ENCODE data around the gene EML6. TPM values are rescaled to one million over a fixed set of nuclear protein-coding genes. Genes with fewer than 3 reads are reported as not detected.

EML6 gene
- total and polyA plus RNA-seq, 2 donors (not counting 1 experiment from before 2014, with no cell fraction given) = 0.34 to 1.3 TPM

- H3K79me2 ChIP-seq (ENCODE audit: control insufficient read depth, insufficient read depth, low read length) = peaks cover 16% of the 10 kb centered on the region
- DNase-seq (ENCODE audit: low read depth in 2 of 2) = no peak
- H3K36me3 ChIP-seq (ENCODE audit: control insufficient read depth, insufficient read depth, low read length) = peaks cover 13% of the 10 kb centered on the region
- no peak overlapping the region for H3K4me2 ChIP-seq (ENCODE audit: extremely low read depth, insufficient read depth, low read length)
- no peaks in the 10 kb centered on the region for H3K4me1 ChIP-seq (ENCODE audit: control insufficient read depth, extremely low read depth, insufficient read depth, low read length)
- H3K9me3 ChIP-seq (ENCODE audit: control insufficient read depth, insufficient read depth, low read depth, low read length) = no peaks in the 10 kb centered on the region
- TF ChIP-seq CTCF (conservative IDR thresholded peaks at IDR 0.05 in 1 of 2, IDR thresholded peaks at IDR 0.05 in 1 of 2; ENCODE audit: low read depth in 1 of 2, low read length in 2 of 2) (no peak), EZH2 (IDR thresholded peaks at IDR 0.05; ENCODE audit: low read length, missing control alignments) (no peak)
- no peak overlapping the region for H2AFZ ChIP-seq (ENCODE audit: low read length)
- H3K27me3 ChIP-seq (ENCODE audit: control insufficient read depth, insufficient read depth, low read length) = no peaks in the 10 kb centered on the region
- no peaks in the 10 kb centered on the region for H4K20me1 ChIP-seq (ENCODE audit: control insufficient read depth, extremely low read depth, insufficient read depth, low read length)
- no peak overlapping the region for H3K27ac ChIP-seq (ENCODE audit: insufficient read depth, low read length)
- no peak overlapping the region for H3K9ac ChIP-seq (ENCODE audit: insufficient read depth, low read length)
- H3K4me3 ChIP-seq (replicated peaks in 1 of 4; ENCODE audit: control extremely low read depth in 1 of 4, insufficient read depth in 1 of 4, low read depth in 3 of 4, low read length in 4 of 4) = no peak overlapping the region
These were observed 243.8 kb downstream of the EML6 start for GRCh38 chr2:54967269-54967668.

GRCh38 chr2:54967759-54968365 is 244.4 kb downstream of the EML6 start:
- H3K9me3 ChIP-seq (ENCODE audit: control insufficient read depth, insufficient read depth, low read depth, low read length) = no peaks in the 10 kb centered on the region
- no peaks in the 10 kb centered on the region for H4K20me1 ChIP-seq (ENCODE audit: control insufficient read depth, extremely low read depth, insufficient read depth, low read length)
- TF ChIP-seq CTCF (conservative IDR thresholded peaks at IDR 0.05 in 1 of 2, IDR thresholded peaks at IDR 0.05 in 1 of 2; ENCODE audit: low read depth in 1 of 2, low read length in 2 of 2) (no peak), EZH2 (IDR thresholded peaks at IDR 0.05; ENCODE audit: low read length, missing control alignments) (no peak)
- no peak overlapping the region for H2AFZ ChIP-seq (ENCODE audit: low read length)
- H3K27ac ChIP-seq (ENCODE audit: insufficient read depth, low read length) = no peak overlapping the region
- no peaks in the 10 kb centered on the region for H3K4me1 ChIP-seq (ENCODE audit: control insufficient read depth, extremely low read depth, insufficient read depth, low read length)
- H3K36me3 ChIP-seq (ENCODE audit: control insufficient read depth, insufficient read depth, low read length) = peaks cover 14% of the 10 kb centered on the region
- DNase-seq (ENCODE audit: low read depth in 2 of 2) = no peak
- H3K27me3 ChIP-seq (ENCODE audit: control insufficient read depth, insufficient read depth, low read length) = no peaks in the 10 kb centered on the region
- H3K4me3 ChIP-seq (replicated peaks in 1 of 4; ENCODE audit: control extremely low read depth in 1 of 4, insufficient read depth in 1 of 4, low read depth in 3 of 4, low read length in 4 of 4) = no peak overlapping the region
- H3K79me2 ChIP-seq (ENCODE audit: control insufficient read depth, insufficient read depth, low read length) = peaks cover 22% of the 10 kb centered on the region
- H3K9ac ChIP-seq (ENCODE audit: insufficient read depth, low read length) = no peak overlapping the region
- H3K4me2 ChIP-seq (ENCODE audit: extremely low read depth, insufficient read depth, low read length) = no peak overlapping the region

GRCh38 chr2:54968561-54969218 is 245.2 kb downstream of the EML6 start:
- H3K4me2 ChIP-seq (ENCODE audit: extremely low read depth, insufficient read depth, low read length) = no peak overlapping the region
- no peak overlapping the region for H3K9ac ChIP-seq (ENCODE audit: insufficient read depth, low read length)
- TF ChIP-seq CTCF (conservative IDR thresholded peaks at IDR 0.05 in 1 of 2, IDR thresholded peaks at IDR 0.05 in 1 of 2; ENCODE audit: low read depth in 1 of 2, low read length in 2 of 2) = no peak
- TF ChIP-seq EZH2 (IDR thresholded peaks at IDR 0.05; ENCODE audit: low read length, missing control alignments) = no peak
- H3K27ac ChIP-seq (ENCODE audit: insufficient read depth, low read length) = no peak overlapping the region
- no peak for DNase-seq (ENCODE audit: low read depth in 2 of 2)
- H3K4me1 ChIP-seq (ENCODE audit: control insufficient read depth, extremely low read depth, insufficient read depth, low read length) = no peaks in the 10 kb centered on the region
- H3K36me3 ChIP-seq (ENCODE audit: control insufficient read depth, insufficient read depth, low read length) = peaks cover 15% of the 10 kb centered on the region
- H4K20me1 ChIP-seq (ENCODE audit: control insufficient read depth, extremely low read depth, insufficient read depth, low read length) = peaks cover 2% of the 10 kb centered on the region
- H3K9me3 ChIP-seq (ENCODE audit: control insufficient read depth, insufficient read depth, low read depth, low read length) = no peaks in the 10 kb centered on the region
- peaks cover 30% of the 10 kb centered on the region for H3K79me2 ChIP-seq (ENCODE audit: control insufficient read depth, insufficient read depth, low read length)
- no peak overlapping the region for H3K4me3 ChIP-seq (replicated peaks in 1 of 4; ENCODE audit: control extremely low read depth in 1 of 4, insufficient read depth in 1 of 4, low read depth in 3 of 4, low read length in 4 of 4)
- no peak overlapping the region for H2AFZ ChIP-seq (ENCODE audit: low read length)
- no peaks in the 10 kb centered on the region for H3K27me3 ChIP-seq (ENCODE audit: control insufficient read depth, insufficient read depth, low read length)

Data from fibroblast of lung (primary cell).